ENCODE measurements around the gene RTN3. TPM values are rescaled to one million over a fixed set of nuclear protein-coding genes. Genes with fewer than 3 reads are reported as not detected.

The RTN3 gene
- total and polyA plus RNA-seq, 4 donors = 42.4 to 89.4 (median 76.6) TPM

GRCh38 chr11:63716046-63716445, 34.7 kb downstream of the RTN3 start:
- intact Hi-C loops (cut with DNase I) = no loop called here
- Histone ChIP-seq H3K4me1 (ENCODE audit: control insufficient read depth in 1 of 2, insufficient read depth in 2 of 2, low read length in 2 of 2) (peaks cover 0 to 3% of the 10 kb centered on the region in 2 donors), H3K4me3 (ENCODE audit: low read length in 2 of 2) (no peak overlapping the region), H3K36me3 (ENCODE audit: control insufficient read depth in 1 of 2, insufficient read depth in 2 of 2, low read length in 1 of 2) (no peaks in the 10 kb centered on the region), H3K27me3 (ENCODE audit: control insufficient read depth in 1 of 2, insufficient read depth in 2 of 2, low read length in 1 of 2) (no peaks in the 10 kb centered on the region), H3K9me3 (ENCODE audit: control insufficient read depth, low read length) (no peaks in the 10 kb centered on the region), H3K27ac (ENCODE audit: low read depth in 1 of 2, low read length in 2 of 2) (no peak overlapping the region)
- ATAC-seq (ENCODE audit: low FRiP score) (no peak), DNase-seq (no peak)

- intact Hi-C loops (cut with DNase I) = no loop called here
- Histone ChIP-seq H3K36me3 (ENCODE audit: control insufficient read depth in 1 of 2, insufficient read depth in 2 of 2, low read length in 1 of 2) (no peaks in the 10 kb centered on the region), H3K27me3 (ENCODE audit: control insufficient read depth in 1 of 2, insufficient read depth in 2 of 2, low read length in 1 of 2) (no peaks in the 10 kb centered on the region), H3K4me1 (ENCODE audit: control insufficient read depth in 1 of 2, insufficient read depth in 2 of 2, low read length in 2 of 2) (peaks cover 0 to 3% of the 10 kb centered on the region in 2 donors), H3K4me3 (ENCODE audit: low read length in 2 of 2) (no peak overlapping the region), H3K9me3 (ENCODE audit: control insufficient read depth, low read length) (no peaks in the 10 kb centered on the region), H3K27ac (ENCODE audit: low read depth in 1 of 2, low read length in 2 of 2) (no peak overlapping the region)
- DNase-seq (no peak), ATAC-seq (ENCODE audit: low FRiP score) (no peak)
- 81 to 88% methylated on average over 1 of the region's 1 CpG for whole genome bisulfite sequencing, 2 donors
These were observed 37.7 kb downstream of the RTN3 start for GRCh38 chr11:63719001-63719400.

GRCh38 chr11:63719987-63720386, 38.7 kb downstream of the RTN3 start:
- no peaks in the 10 kb centered on the region for H3K36me3 ChIP-seq (ENCODE audit: control insufficient read depth in 1 of 2, insufficient read depth in 2 of 2, low read length in 1 of 2)
- no peak overlapping the region for H3K27ac ChIP-seq (ENCODE audit: low read depth in 1 of 2, low read length in 2 of 2)
- no peaks in the 10 kb centered on the region for H3K27me3 ChIP-seq (ENCODE audit: control insufficient read depth in 1 of 2, insufficient read depth in 2 of 2, low read length in 1 of 2)
- H3K4me3 ChIP-seq (ENCODE audit: low read length in 2 of 2) = no peak overlapping the region
- 7 to 8% methylated on average over 2 of the region's 2 CpGs for WGBS, 2 donors
- ATAC-seq (ENCODE audit: low FRiP score) (no peak), DNase-seq (no peak)
- peaks cover 0 to 3% of the 10 kb centered on the region in 2 donors for H3K4me1 ChIP-seq (ENCODE audit: control insufficient read depth in 1 of 2, insufficient read depth in 2 of 2, low read length in 2 of 2)
- H3K9me3 ChIP-seq (ENCODE audit: control insufficient read depth, low read length) = no peaks in the 10 kb centered on the region
- intact Hi-C loops (cut with DNase I) = loop anchor here in 1 of 2 donors (5.0 kb wide), 1 partner anchor 38 kb away; the partner anchor contains the start of gene RTN3

GRCh38 chr11:63720611-63721010, 39.3 kb downstream of the RTN3 start:
- Histone ChIP-seq H3K27me3 (ENCODE audit: control insufficient read depth in 1 of 2, insufficient read depth in 2 of 2, low read length in 1 of 2) (no peaks in the 10 kb centered on the region), H3K36me3 (ENCODE audit: control insufficient read depth in 1 of 2, insufficient read depth in 2 of 2, low read length in 1 of 2) (no peaks in the 10 kb centered on the region), H3K27ac (ENCODE audit: low read depth in 1 of 2, low read length in 2 of 2) (no peak overlapping the region), H3K4me3 (ENCODE audit: low read length in 2 of 2) (no peak overlapping the region), H3K9me3 (ENCODE audit: control insufficient read depth, low read length) (no peaks in the 10 kb centered on the region), H3K4me1 (ENCODE audit: control insufficient read depth in 1 of 2, insufficient read depth in 2 of 2, low read length in 2 of 2) (peaks cover 0 to 3% of the 10 kb centered on the region in 2 donors)
- WGBS, 2 donors = 95% methylated on average over 3 of the region's 3 CpGs
- ATAC-seq (ENCODE audit: low FRiP score) (no peak), DNase-seq (no peak)
- intact Hi-C loops (cut with DNase I) = loop anchor here in 1 of 2 donors (5.0 kb wide), 1 partner anchor 38 kb away; the partner anchor contains the start of gene RTN3

GRCh38 chr11:63729326-63729725, 48.0 kb downstream of the RTN3 start:
- Histone ChIP-seq H3K27me3 (ENCODE audit: control insufficient read depth in 1 of 2, insufficient read depth in 2 of 2, low read length in 1 of 2) (no peaks in the 10 kb centered on the region), H3K4me1 (ENCODE audit: control insufficient read depth in 1 of 2, insufficient read depth in 2 of 2, low read length in 2 of 2) (no peaks in the 10 kb centered on the region), H3K36me3 (ENCODE audit: control insufficient read depth in 1 of 2, insufficient read depth in 2 of 2, low read length in 1 of 2) (no peaks in the 10 kb centered on the region), H3K27ac (ENCODE audit: low read depth in 1 of 2, low read length in 2 of 2) (no peak overlapping the region), H3K9me3 (ENCODE audit: control insufficient read depth, low read length) (no peaks in the 10 kb centered on the region), H3K4me3 (ENCODE audit: low read length in 2 of 2) (no peak overlapping the region)
- ATAC-seq (ENCODE audit: low FRiP score) = no peak
- intact Hi-C loops (cut with DNase I) = no loop called here
- 87 to 90% methylated on average over 3 of the region's 3 CpGs for WGBS, 2 donors
- no peak for DNase-seq

GRCh38 chr11:63736864-63737263, 55.6 kb downstream of the RTN3 start:
- no peak overlapping the region for H3K4me3 ChIP-seq (ENCODE audit: low read length in 2 of 2)
- H3K4me1 ChIP-seq (ENCODE audit: control insufficient read depth in 1 of 2, insufficient read depth in 2 of 2, low read length in 2 of 2) = no peaks in the 10 kb centered on the region
- H3K9me3 ChIP-seq (ENCODE audit: control insufficient read depth, low read length) = no peaks in the 10 kb centered on the region
- no peak for ATAC-seq (ENCODE audit: low FRiP score)
- WGBS, 2 donors = 96 to 97% methylated on average over 4 of the region's 4 CpGs
- no peak overlapping the region for H3K27ac ChIP-seq (ENCODE audit: low read depth in 1 of 2, low read length in 2 of 2)
- DNase-seq = no peak
- H3K27me3 ChIP-seq (ENCODE audit: control insufficient read depth in 1 of 2, insufficient read depth in 2 of 2, low read length in 1 of 2) = no peaks in the 10 kb centered on the region
- H3K36me3 ChIP-seq (ENCODE audit: control insufficient read depth in 1 of 2, insufficient read depth in 2 of 2, low read length in 1 of 2) = no peaks in the 10 kb centered on the region
- intact Hi-C loops (cut with DNase I) = loop anchor here (5.0 kb wide), 2 partner anchors 95 to 260 kb away; no protein-coding TSS in a partner anchor

- WGBS, 2 donors = 66 to 71% methylated on average over 1 of the region's 1 CpG
- H3K27ac ChIP-seq (ENCODE audit: low read depth in 1 of 2, low read length in 2 of 2) = no peak overlapping the region
- H3K4me3 ChIP-seq (ENCODE audit: low read length in 2 of 2) = no peak overlapping the region
- H3K9me3 ChIP-seq (ENCODE audit: control insufficient read depth, low read length) = no peaks in the 10 kb centered on the region
- H3K4me1 ChIP-seq (ENCODE audit: control insufficient read depth in 1 of 2, insufficient read depth in 2 of 2, low read length in 2 of 2) = no peaks in the 10 kb centered on the region
- DNase-seq (no peak), ATAC-seq (ENCODE audit: low FRiP score) (no peak)
- no peaks in the 10 kb centered on the region for H3K27me3 ChIP-seq (ENCODE audit: control insufficient read depth in 1 of 2, insufficient read depth in 2 of 2, low read length in 1 of 2)
- H3K36me3 ChIP-seq (ENCODE audit: control insufficient read depth in 1 of 2, insufficient read depth in 2 of 2, low read length in 1 of 2) = no peaks in the 10 kb centered on the region
- intact Hi-C loops (cut with DNase I) = loop anchor here (5.0 kb wide), 2 partner anchors 95 to 260 kb away; no protein-coding TSS in a partner anchor
These were observed 56.4 kb downstream of the RTN3 start for GRCh38 chr11:63737718-63738117.

GRCh38 chr11:63738720-63739360, 57.5 kb downstream of the RTN3 start:
- DNase-seq = peak in 1 of 2 donors; percentile 71
- H3K27ac ChIP-seq (ENCODE audit: low read depth in 1 of 2, low read length in 2 of 2) = no peak overlapping the region
- H3K27me3 ChIP-seq (ENCODE audit: control insufficient read depth in 1 of 2, insufficient read depth in 2 of 2, low read length in 1 of 2) = no peaks in the 10 kb centered on the region
- WGBS, 2 donors = 14 to 15% methylated on average over 8 of the region's 8 CpGs
- H3K9me3 ChIP-seq (ENCODE audit: control insufficient read depth, low read length) = no peaks in the 10 kb centered on the region
- H3K36me3 ChIP-seq (ENCODE audit: control insufficient read depth in 1 of 2, insufficient read depth in 2 of 2, low read length in 1 of 2) = no peaks in the 10 kb centered on the region
- no peak overlapping the region for H3K4me3 ChIP-seq (ENCODE audit: low read length in 2 of 2)
- intact Hi-C loops (cut with DNase I) = loop anchor here (5.0 kb wide), 2 partner anchors 97 to 262 kb away; no protein-coding TSS in a partner anchor
- no peaks in the 10 kb centered on the region for H3K4me1 ChIP-seq (ENCODE audit: control insufficient read depth in 1 of 2, insufficient read depth in 2 of 2, low read length in 2 of 2)
- peak; percentile 90 for ATAC-seq (ENCODE audit: low FRiP score)

Measured in aorta (tissue), 5 donors.